Activated T-cell treated with anti-CD3 and anti-CD28 coated beads for 4 hours (primary cell): ENCODE measurements around the gene SCAMP3.
"Not testable (repeated sequence)": the region's sequence is repeated elsewhere in the genome, so short reads cannot be mapped to it uniquely, and the experiment has no call there.

Experiments
- DNase-seq: peaks from one replicate; pipeline ENCODE4 v3.0.0-alpha.2; 2020

Gene SCAMP3

GRCh38 chr1:155226910-155227260 is 35.3 kb downstream of the SCAMP3 start:
- no peak for DNase-seq

GRCh38 chr1:155226188-155226909 is 35.8 kb downstream of the SCAMP3 start:
- DNase-seq: peak; percentile 75

- not testable (repeated sequence) for DNase-seq
These were observed 36.8 kb downstream of the SCAMP3 start for GRCh38 chr1:155225404-155225759.

GRCh38 chr1:155223047-155223446 is 39.1 kb downstream of the SCAMP3 start:
- no peak for DNase-seq

GRCh38 chr1:155220211-155220965 is 41.8 kb downstream of the SCAMP3 start:
- not testable (repeated sequence) for DNase-seq

GRCh38 chr1:155219592-155220031 is 42.5 kb downstream of the SCAMP3 start:
- no peak for DNase-seq

- DNase-seq: no peak
These were observed 43.1 kb downstream of the SCAMP3 start for GRCh38 chr1:155218854-155219591.

- not testable (repeated sequence) for DNase-seq
These were observed 47.5 kb downstream of the SCAMP3 start for GRCh38 chr1:155214702-155215101.

- not testable (repeated sequence) for DNase-seq
These were observed 50.1 kb downstream of the SCAMP3 start for GRCh38 chr1:155212051-155212440.

GRCh38 chr1:155211381-155212050 is 50.6 kb downstream of the SCAMP3 start:
- not testable (repeated sequence) for DNase-seq

- no peak for DNase-seq
These were observed 51.7 kb downstream of the SCAMP3 start for GRCh38 chr1:155210314-155211104.

GRCh38 chr1:155209312-155209721 is 52.8 kb downstream of the SCAMP3 start:
- no peak for DNase-seq

- peak; percentile 77 for DNase-seq
These were observed 53.4 kb downstream of the SCAMP3 start, which contains the start of gene MTX1 for GRCh38 chr1:155208541-155209311. TSS of gene MTX1 (plus strand) at chr1:155208695. CDS start at chr1:155208805, 110 bp downstream.

- no peak for DNase-seq
These were observed 54.2 kb downstream of the SCAMP3 start, which contains the start of gene THBS3 for GRCh38 chr1:155207806-155208540. TSS of gene THBS3 (minus strand) at chr1:155207897. CDS start at chr1:155207876, 21 bp downstream.

GRCh38 chr1:155206891-155207805 is 55.0 kb downstream of the SCAMP3 start:
- peak; percentile 89 for DNase-seq
